Type B pancreatic cell (in vitro differentiated cells): ENCODE data around the gene MYLK2. TPM values are rescaled to one million over a fixed set of nuclear protein-coding genes. Genes with fewer than 3 reads are reported as not detected.
A peak's percentile ranks its signal among the peaks of the same experiment; 100 is the strongest.

Source experiments
- DNase-seq: peaks from one replicate; pipeline ENCODE4 v3.0.0; 2021; ENCODE audit warnings: mixed read lengths; ENCODE audit not compliant: unreplicated experiment; ENCODE audit errors: extremely low spot score
- H3K27ac Mint-ChIP-seq: 2 replicates; pipeline ENCODE4 v1.8.0; 2021; ENCODE audit warnings: mild to moderate bottlenecking, mixed read lengths
- H3K27me3 Mint-ChIP-seq: 2 replicates; pipeline ENCODE4 v1.8.0; 2021; ENCODE audit warnings: mixed read lengths
- H3K36me3 Mint-ChIP-seq: 2 replicates; pipeline ENCODE4 v1.8.0; 2021; ENCODE audit warnings: mixed read lengths
- H3K4me1 Mint-ChIP-seq: one replicate; pipeline ENCODE4 v1.8.0; 2021; ENCODE audit warnings: mixed read lengths; ENCODE audit not compliant: unreplicated experiment
- H3K4me3 Mint-ChIP-seq: 2 replicates; pipeline ENCODE4 v1.8.0; 2021; ENCODE audit warnings: mild to moderate bottlenecking, mixed read lengths
- H3K9me3 Mint-ChIP-seq: 2 replicates; pipeline ENCODE4 v1.8.0; 2021; ENCODE audit warnings: mixed read lengths
- total RNA-seq: library from RNA; stranded (reverse); gene quantifications from 2 replicates; pipeline ENCODE4 v1.2.1, GENCODE V29; 2021; ENCODE audit warnings: low replicate concordance
- TF ChIP-seq, protein P1 (sequence below): fragments of 200-600 bp; sonication (generic); conservative IDR thresholded peaks from 2 replicates; pipeline ENCODE4 v1.5.0; 2021; ENCODE audit warnings: antibody characterized with exemption, mild to moderate bottlenecking

The MYLK2 gene
- total RNA-seq, 1 donor from 2014 or later, result 0.77 TPM

GRCh38 chr20:31797364-31797763 is 21.8 kb upstream of the MYLK2 start:
- Mint-ChIP-seq H3K27ac (no peak overlapping the region), H3K36me3 (peaks cover 23% of the 10 kb centered on the region), H3K4me3 (no peak overlapping the region), H3K4me1 (no peaks in the 10 kb centered on the region), H3K27me3 (no peaks in the 10 kb centered on the region), H3K9me3 (no peaks in the 10 kb centered on the region)
- DNase-seq, result no peak
- TF ChIP-seq, protein P1, sequence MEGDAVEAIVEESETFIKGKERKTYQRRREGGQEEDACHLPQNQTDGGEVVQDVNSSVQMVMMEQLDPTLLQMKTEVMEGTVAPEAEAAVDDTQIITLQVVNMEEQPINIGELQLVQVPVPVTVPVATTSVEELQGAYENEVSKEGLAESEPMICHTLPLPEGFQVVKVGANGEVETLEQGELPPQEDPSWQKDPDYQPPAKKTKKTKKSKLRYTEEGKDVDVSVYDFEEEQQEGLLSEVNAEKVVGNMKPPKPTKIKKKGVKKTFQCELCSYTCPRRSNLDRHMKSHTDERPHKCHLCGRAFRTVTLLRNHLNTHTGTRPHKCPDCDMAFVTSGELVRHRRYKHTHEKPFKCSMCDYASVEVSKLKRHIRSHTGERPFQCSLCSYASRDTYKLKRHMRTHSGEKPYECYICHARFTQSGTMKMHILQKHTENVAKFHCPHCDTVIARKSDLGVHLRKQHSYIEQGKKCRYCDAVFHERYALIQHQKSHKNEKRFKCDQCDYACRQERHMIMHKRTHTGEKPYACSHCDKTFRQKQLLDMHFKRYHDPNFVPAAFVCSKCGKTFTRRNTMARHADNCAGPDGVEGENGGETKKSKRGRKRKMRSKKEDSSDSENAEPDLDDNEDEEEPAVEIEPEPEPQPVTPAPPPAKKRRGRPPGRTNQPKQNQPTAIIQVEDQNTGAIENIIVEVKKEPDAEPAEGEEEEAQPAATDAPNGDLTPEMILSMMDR, result no peak

DNA sequence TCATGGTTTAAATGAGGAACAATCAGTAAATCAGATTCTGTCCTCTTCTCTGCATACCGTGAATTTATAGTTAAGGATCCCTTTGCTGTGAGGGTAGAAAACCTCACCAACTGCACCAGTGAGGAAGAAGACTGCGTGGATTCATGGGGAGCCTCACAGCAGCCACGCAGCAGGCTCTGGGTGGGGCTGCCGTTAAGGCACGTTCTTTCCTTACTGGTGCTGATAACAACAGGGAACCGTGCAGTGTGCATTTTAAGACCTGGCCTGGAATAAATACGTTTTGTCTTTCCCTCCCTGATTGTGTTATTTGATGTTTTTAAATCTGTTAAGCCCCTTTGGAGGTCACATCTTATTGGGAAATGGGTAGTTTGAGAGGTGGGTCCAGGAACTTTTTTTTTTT is 17.6 kb upstream of the MYLK2 start:
- no peaks in the 10 kb centered on the region for H3K27me3 Mint-ChIP-seq
- H3K27ac Mint-ChIP-seq, result no peak overlapping the region
- peaks cover 18% of the 10 kb centered on the region for H3K36me3 Mint-ChIP-seq
- H3K4me1 Mint-ChIP-seq, result peaks cover 2% of the 10 kb centered on the region
- TF ChIP-seq, protein P1, result no peak
- no peak overlapping the region for H3K4me3 Mint-ChIP-seq
- H3K9me3 Mint-ChIP-seq, result no peaks in the 10 kb centered on the region
- DNase-seq, result no peak

DNA sequence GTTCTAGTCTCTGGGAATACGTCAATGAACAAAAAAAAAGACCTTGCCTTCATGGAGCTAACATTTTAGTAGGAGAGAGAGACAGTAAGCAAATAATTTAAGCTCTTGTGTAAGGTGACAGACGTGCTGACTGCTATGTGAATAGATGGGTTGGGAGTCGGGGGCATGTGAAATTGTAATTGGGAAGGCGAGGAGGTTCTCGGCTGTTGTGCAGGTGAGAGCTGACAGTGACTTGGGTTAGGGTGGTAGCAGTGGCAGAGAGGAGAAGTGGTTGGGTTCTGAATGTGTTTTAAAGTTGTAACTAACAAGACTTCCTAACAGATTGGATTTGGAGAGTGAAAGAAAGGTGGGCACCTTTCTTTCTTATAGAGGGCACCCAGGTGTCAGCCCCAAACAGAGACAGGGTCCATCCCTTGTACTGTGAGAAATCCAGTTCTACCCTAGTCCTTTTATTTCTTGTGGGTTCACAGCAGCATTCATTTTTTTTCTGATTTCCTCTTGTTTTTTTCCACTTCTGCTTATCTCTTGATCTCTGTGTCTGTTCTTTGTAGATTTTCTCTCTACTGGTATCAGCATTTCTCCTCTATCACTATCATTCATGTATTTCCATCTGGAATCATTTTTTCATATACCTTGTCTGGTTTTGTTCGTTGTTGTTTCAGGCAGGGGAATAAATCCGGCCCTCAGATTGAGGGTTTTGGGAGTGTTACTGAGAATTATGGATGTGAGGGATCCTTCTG is 15.4 kb upstream of the MYLK2 start:
- H3K27me3 Mint-ChIP-seq, result no peaks in the 10 kb centered on the region
- H3K4me3 Mint-ChIP-seq, result no peak overlapping the region
- no peak overlapping the region for H3K27ac Mint-ChIP-seq
- peaks cover 4% of the 10 kb centered on the region for H3K4me1 Mint-ChIP-seq
- DNase-seq, result peak; percentile 57
- no peaks in the 10 kb centered on the region for H3K9me3 Mint-ChIP-seq
- TF ChIP-seq, protein P1, result no peak
- peaks cover 8% of the 10 kb centered on the region for H3K36me3 Mint-ChIP-seq

GRCh38 chr20:31806564-31807355 is 12.4 kb upstream of the MYLK2 start:
- no peak overlapping the region for H3K27ac Mint-ChIP-seq
- no peaks in the 10 kb centered on the region for H3K9me3 Mint-ChIP-seq
- peak; percentile 51 for DNase-seq
- TF ChIP-seq, protein P1, result no peak
- H3K36me3 Mint-ChIP-seq, result peaks cover 3% of the 10 kb centered on the region
- no peak overlapping the region for H3K4me3 Mint-ChIP-seq
- H3K27me3 Mint-ChIP-seq, result no peaks in the 10 kb centered on the region
- H3K4me1 Mint-ChIP-seq, result peaks cover 10% of the 10 kb centered on the region

DNA sequence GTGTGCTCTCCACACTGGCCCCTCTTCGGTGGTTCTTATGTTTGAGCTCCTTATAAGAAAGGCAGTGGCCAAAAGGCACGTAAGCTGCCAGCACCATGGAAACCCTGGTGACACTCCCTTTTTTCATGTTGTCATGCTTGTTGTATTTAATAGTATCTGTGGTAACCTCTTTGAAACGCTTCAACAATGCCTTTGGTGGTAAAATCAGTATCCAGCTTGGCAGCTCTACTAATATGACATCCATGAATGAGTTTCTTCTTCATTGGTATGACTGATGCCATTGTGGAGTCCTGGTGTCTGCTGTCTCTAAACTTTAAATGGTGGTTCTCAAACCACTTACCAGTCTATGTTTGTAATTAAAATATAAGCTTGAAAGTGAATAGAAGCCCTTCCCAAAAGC is 10.7 kb upstream of the MYLK2 start:
- Mint-ChIP-seq H3K4me3 (no peak overlapping the region), H3K27ac (no peak overlapping the region), H3K4me1 (peaks cover 22% of the 10 kb centered on the region), H3K9me3 (no peaks in the 10 kb centered on the region), H3K27me3 (no peaks in the 10 kb centered on the region), H3K36me3 (no peaks in the 10 kb centered on the region)
- no peak for DNase-seq
- TF ChIP-seq, protein P1, result no peak
